ENCODE measurements around the gene RNF168. TPM values are rescaled to one million over a fixed set of nuclear protein-coding genes. Genes with fewer than 3 reads are reported as not detected.

RNF168 gene, protein sequence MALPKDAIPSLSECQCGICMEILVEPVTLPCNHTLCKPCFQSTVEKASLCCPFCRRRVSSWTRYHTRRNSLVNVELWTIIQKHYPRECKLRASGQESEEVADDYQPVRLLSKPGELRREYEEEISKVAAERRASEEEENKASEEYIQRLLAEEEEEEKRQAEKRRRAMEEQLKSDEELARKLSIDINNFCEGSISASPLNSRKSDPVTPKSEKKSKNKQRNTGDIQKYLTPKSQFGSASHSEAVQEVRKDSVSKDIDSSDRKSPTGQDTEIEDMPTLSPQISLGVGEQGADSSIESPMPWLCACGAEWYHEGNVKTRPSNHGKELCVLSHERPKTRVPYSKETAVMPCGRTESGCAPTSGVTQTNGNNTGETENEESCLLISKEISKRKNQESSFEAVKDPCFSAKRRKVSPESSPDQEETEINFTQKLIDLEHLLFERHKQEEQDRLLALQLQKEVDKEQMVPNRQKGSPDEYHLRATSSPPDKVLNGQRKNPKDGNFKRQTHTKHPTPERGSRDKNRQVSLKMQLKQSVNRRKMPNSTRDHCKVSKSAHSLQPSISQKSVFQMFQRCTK
- total RNA-seq, result 14.3 and 15.7 TPM in 2 replicates

GRCh38 chr3:196503196-196504076, at the start of gene RNF168:
RNF168 (minus strand) TSS chr3:196503768; CDS start chr3:196503173, 595 bp downstream.

DNA sequence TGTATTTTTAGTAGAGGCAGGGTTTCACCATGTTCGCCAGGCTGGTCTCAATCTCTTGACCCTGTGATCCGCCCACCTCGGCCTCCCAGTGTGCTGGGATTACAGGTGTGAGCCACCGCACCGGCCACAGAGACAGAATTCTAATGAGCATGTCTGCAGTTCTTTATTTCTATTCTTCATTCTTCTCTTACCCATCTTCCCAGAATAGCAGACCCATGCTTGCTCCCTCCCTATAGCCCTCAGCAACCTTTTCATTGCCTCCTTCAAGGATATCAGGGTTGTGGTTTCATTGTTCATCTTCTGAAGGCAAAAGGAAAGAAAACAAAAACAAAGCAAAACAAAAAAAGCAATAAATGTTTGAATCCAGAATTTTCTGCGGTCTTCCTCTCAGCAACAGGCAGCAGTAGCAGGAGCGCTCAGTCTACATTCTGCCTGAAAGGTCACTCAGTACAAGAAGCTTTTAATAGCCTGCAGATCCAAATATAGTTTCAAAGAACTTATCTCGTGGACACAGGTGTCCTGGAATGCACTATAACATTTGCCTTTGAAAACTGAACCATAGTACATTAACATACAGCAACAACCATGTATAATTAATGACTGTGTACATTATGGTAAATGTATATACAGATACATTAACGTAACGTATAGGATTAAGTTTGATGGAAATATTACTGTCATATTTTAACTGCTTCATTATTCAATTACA, 11.5 kb upstream of the RNF168 start, which contains the start of gene SMCO1:
SMCO1 (minus strand) TSS at position 434 of the 709 bp plus-strand sequence; CDS start at position 297, 137 bp downstream.

DNA sequence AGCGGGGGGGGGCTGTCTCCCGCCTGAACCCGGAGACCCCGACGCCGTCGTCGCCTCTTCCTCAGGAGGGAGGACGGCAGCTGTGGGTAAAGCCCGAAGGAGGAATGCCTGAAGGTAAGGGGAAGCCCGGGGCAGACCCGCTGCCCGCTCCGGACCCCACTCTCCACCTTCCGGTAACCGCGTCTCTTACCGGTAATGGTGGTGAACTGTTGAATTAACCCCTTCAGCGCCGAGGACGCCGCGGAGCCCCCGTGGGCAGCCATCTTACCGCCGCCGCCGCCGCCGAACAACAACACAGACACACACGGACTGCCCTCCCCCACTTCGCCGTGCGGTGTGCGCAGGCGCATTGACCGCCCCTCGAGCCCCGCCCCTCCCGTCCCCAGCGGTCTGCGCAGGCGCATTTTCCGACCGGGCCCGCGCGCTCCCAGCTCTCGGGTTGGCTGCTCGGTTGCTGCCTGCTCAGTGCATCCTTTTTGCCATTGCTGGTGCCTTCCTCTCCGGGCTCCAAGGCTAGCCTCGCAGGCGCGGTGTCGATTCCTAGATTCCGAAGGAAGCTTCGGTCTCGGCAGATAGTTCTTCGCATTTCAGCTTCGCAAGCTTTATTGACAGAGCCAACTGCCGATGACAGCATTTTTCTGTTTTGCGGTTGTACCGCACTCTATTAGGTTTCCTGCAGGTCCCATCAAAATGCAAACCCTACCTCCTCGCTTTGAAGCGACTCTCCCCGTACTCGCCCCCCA, 71.3 kb downstream of the RNF168 start, which contains the start of gene UBXN7:
UBXN7 (minus strand) TSS at position 291 of the 743 bp plus-strand sequence; CDS start at position 263, 28 bp downstream.

Small RNA genes within 50 kb of the gene (small RNA-seq; reads per million reads assigned to genes)
- gene AC083822.1 (not detected), gene AC117490.1 (not detected), gene RPS29P3 (not detected)

Other genes starting within 250 kb of the RNF168 start
- gene PCYT1A, start 216.0 kb downstream of the RNF168 start, total RNA-seq, result 144 and 152 TPM in 2 replicates
- 3.9 and 5.6 TPM in 2 replicates for gene DYNLT2B, start 185.5 kb downstream of the RNF168 start, total RNA-seq
- gene TM4SF19, start 165.4 kb downstream of the RNF168 start, total RNA-seq, result 0.49 TPM in 1 of 2 replicates, not detected in the other
- 22.8 and 24.0 TPM in 2 replicates for gene UBXN7, start 71.3 kb downstream of the RNF168 start, total RNA-seq
- gene SMCO1, start 11.6 kb upstream of the RNF168 start, total RNA-seq, result 0.16 TPM in 1 of 2 replicates, not detected in the other
- gene WDR53, start 64.8 kb upstream of the RNF168 start, total RNA-seq, result 3.4 and 3.9 TPM in 2 replicates
- 6.0 and 6.2 TPM in 2 replicates for gene FBXO45, start 64.9 kb upstream of the RNF168 start, total RNA-seq
- 0.12 and 0.16 TPM in 2 replicates for gene NRROS, start 135.9 kb upstream of the RNF168 start, total RNA-seq
- 2.8 and 3.0 TPM in 2 replicates for gene CEP19, start 208.5 kb upstream of the RNF168 start, total RNA-seq
- 15.7 and 18.1 TPM in 2 replicates for gene PIGX, start 208.6 kb upstream of the RNF168 start, total RNA-seq
- 40.2 and 41.9 TPM in 2 replicates for gene PAK2, start 236.1 kb upstream of the RNF168 start, total RNA-seq

All from hair follicle dermal papilla cell (primary cell).